GM08714 (cell line): ENCODE results near the gene CLDN24.

ENCODE experiments used
- H3K4me3 ChIP-seq: fragments of 200-500 bp; sonication (Bioruptor generic); 2 replicates; pipeline ENCODE4 v1.5.1; 2014; ENCODE audit warnings: mild to moderate bottlenecking, low read length, inconsistent platforms
- ZNF274 ChIP-seq: IDR thresholded peaks from 2 replicates; pipeline ENCODE4 v1.6.1; 2012; ENCODE audit warnings: mild to moderate bottlenecking, low read depth, low read length

The CLDN24 gene

DNA sequence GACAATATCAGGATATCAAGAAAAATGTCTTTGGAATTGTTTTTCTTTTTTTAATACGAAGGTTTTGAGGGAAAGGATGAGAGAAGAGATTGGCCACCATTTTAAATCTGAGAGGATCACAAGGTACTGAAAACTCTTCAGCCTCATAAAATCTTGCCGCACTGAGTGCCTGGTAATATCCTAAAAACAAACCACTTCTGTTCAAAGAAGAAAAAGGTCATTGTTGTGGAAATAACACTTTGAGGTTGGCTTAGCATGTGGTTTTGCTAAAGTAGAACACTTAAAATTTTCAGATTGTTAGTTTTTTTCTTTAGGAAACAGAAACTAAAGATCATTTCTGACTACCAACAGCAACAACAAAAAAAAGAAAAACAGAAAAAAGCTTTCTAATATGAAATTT is 1.1 kb downstream of the CLDN24 start:
- no peak for TF ChIP-seq ZNF274
- H3K4me3 ChIP-seq: no peak overlapping the region

DNA sequence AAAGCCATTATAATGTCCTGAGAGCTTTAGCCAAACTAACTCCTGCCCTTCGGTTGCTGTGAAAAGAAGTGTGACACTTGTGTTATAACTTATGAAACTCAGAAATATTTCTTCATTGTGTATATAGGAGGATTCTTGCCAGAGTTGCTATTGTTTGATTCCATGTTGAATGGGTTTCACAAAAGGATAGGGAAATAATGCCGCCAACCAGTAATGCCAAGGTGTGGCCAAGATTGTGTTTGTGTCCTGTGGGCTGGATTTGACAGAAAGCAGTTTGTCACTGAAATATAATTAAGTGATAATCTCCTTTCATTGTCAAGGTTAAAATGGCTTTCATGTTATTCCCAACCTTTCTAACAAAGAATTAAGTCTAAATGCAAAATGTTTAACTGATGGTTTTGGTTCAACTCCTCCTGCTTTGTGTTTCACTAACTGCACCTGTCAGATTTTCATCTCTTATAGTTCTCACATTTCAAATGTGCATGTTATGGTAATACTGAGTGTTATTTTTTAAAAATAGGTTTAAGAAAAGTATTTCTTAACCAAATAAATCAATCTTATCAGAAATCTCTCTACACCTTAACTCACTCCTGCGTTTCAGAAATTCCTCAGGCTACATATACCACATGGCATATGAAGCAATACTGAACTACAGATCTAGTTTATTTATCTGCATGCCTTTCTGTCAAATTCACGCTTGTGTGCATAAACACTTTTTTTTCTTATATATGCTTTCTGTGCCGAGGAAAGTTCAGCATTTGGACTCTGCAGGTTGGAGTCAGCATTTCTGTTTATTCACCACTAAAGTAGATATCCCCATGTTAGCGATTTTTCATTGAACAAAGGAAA is 1.8 kb downstream of the CLDN24 start, which contains the start of gene CLDN22:
TSS of gene CLDN22 (minus strand) at position 66 of the 849 bp plus-strand sequence. CDS start at position 8, 58 bp downstream.
- no peak for TF ChIP-seq ZNF274

DNA sequence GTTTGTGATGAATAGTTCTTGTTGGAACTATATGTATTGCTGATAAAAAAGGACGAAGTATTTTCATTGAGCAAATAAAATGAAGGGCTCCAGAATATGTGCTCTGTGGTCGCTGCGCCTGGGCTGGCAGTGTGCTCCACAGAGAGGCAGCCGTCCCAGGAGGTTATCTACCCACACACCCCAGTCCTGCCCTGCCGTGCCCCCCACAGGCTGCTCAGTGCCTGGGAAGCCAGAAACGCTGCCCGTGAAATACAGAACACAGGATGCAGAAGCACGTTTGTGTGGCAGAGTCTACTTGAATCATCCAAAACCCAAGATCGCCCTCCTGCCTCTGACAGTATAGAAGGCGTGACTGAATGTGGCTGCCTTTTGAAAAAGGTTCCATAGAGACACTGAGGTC is 3.6 kb downstream of the CLDN24 start:
- no peak overlapping the region for H3K4me3 ChIP-seq
- TF ChIP-seq ZNF274: no peak

More for the DNA sequence above, 1.8 kb downstream of the CLDN24 start, which contains the start of gene CLDN22:
- H3K4me3 ChIP-seq: no peak within 1 kb of the TSS

DNA sequence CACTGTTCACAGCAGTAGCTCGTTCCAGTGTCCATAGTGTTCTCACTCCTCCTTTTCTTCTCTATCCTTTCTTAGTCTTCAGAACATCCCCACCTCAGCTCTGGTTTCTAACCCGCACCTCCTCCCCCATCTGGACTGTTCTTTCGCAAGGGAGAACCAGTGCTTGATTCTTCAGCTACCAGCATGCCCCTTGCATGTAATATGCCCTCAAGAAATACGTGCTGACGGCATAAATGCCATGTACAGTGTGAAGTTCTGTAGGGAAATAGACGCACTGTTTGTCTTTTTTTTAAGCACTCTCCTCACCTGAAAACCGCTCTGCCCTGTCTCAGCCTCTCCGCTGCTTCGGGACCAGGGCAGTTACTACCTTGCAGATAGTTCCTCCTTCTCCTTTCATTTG is 7.4 kb downstream of the CLDN24 start:
- no peak for TF ChIP-seq ZNF274

DNA sequence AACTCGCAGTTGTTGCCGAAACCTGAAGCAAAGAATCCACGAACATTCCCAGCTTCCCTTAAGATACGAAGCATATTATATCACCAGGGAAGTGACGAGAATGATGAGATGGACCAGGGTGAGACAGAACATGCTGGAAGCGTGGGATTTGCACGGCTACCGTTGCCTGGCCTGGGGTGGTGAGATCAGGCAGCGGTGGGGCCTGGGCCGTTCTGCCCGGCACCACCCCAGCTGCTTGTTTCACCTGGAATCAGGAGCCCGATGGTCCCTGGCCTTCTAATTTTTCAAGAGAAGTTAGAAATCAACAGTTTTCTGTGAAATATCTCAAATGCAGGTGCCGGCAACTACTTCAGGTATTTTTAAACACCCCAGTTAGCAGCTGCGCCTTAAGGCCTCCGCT is 7.9 kb downstream of the CLDN24 start:
- no peak for TF ChIP-seq ZNF274
- no peak overlapping the region for H3K4me3 ChIP-seq

More for the DNA sequence above, 7.4 kb downstream of the CLDN24 start:
- H3K4me3 ChIP-seq: no peak overlapping the region

DNA sequence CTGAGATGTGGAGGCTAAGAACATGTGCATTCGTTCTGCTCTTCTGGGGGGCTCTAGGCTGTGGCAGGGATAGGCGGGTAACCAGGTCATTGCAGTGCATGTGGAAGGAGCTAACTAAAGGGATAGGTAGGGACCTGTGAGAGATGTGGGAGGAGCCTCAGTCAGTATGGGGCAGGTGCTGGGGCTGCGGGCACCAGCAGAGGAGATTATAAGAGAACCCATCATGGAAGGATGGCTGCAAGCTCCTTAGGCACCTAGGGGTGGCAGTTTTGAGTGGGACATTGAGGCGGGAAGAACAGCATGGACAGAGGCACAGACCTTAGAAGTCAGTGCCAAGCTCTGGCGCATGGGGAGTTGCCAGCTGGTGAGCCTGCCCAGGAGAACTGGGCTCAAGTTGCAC is 9.4 kb downstream of the CLDN24 start:
- TF ChIP-seq ZNF274: no peak
- no peak overlapping the region for H3K4me3 ChIP-seq

DNA sequence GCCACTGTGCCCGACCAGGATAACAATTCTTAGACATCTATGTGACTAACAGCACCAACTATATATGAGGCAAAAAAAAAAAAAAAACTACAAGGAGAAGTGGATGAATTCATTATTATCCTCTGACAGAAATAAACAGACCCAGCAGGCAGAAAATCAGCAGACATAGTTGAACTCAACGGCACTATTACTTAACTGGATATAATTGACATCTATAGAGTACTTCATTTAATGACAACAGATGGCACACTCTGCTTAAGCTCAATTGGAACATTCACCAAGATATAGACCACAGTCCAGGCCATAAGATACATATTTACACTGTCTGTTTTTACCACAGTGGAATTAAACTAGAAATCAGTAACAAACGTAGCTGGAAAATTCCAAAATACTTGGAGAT is 15.4 kb downstream of the CLDN24 start:
- H3K4me3 ChIP-seq: no peak overlapping the region
- no peak for TF ChIP-seq ZNF274

DNA sequence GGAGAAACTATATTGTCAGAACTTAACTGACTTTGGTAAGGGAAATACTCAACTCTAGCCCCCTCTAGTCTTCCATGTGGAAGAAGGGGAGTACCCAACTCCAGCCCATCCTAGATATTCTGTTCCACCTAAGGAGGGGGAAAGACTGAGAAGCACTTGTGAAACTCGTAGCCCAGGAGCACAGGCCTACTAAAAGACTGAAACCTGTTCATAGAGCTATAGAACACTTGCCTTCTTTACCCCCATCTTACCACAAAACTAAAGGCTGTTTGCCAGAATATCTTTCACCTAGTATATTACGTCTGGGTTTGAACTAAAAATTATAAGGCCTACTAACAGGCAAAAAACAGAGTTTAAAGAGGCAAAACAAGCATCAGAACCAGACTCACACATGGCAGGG is 17.7 kb downstream of the CLDN24 start:
- no peak for TF ChIP-seq ZNF274

DNA sequence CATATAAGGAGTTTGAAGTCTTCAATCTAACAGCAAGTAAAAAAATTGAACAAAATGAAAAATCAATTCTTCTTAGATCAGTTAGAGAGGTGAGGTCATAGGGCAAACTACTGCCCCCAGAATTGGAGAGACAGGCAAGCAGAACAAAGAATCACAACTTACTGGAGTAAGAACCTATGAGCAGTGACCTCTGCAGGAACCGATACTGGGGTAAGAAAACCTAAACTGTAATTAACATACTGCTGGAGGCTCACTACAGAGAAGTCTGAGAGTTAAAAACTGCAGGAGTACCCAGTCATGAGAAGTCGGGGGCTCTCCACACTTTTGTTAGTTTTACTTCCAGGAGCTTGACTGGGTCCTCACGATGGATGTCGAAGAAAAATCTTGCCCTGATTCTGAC is 18.2 kb downstream of the CLDN24 start:
- TF ChIP-seq ZNF274: no peak
- no peak overlapping the region for H3K4me3 ChIP-seq

More for the DNA sequence above, 17.7 kb downstream of the CLDN24 start:
- H3K4me3 ChIP-seq: no peak overlapping the region

DNA sequence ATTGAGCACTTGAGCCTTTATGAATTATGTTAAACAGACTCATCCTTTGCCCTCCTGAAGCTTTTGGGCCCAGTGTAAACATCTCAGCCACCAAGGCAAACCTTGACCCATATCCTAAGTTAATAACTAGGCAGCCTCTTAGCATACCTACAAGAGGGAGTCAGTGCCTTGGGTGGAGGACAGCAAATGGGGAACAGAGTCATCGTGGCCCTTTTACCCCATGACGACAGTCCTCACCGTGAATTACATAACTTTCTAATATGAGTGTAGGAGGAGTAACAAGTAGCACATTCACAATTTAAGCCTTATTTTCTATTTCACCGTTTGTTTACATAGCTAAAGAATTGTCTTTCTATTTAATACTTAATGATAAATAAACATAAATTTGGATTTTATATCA is 18.9 kb downstream of the CLDN24 start:
- no peak overlapping the region for H3K4me3 ChIP-seq
- TF ChIP-seq ZNF274: no peak

DNA sequence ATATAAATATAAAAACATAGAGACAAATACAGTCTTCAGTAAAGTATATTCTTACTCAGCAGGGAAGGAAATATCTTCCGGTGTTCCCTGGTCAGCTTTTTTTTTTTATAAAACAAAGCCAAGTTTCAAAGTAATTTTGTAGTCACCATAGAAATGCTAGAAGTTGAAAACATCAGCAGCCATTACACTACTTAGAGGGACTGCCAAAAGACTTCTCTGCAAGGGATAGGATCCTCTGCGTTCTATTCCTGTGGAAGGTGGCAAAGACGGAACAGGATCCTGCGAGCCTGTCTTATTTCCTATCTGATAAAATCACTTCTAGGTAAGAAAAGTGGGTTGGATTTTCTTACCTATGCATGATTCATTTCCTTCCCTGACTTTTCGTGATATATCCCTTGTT is 21.6 kb downstream of the CLDN24 start:
- no peak for TF ChIP-seq ZNF274
- H3K4me3 ChIP-seq: no peak overlapping the region

DNA sequence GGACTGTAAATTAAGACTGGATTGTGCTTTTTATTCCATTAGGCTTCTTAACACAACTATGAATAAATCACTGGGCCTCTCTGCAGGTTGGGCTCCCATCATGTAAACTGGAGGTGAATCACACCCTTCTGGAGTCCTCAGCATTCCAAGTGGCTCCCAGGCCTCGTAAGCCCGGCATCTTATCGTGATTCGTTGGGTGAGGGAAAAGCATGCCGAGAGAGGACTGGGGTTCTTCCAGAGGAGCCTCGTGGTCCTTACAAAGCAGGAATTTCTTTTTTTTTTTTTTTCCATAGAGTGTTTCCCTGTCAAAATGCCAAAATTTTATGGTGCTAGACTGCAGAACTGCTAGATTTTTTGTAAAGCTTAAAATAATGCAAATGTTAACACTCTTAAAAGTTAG is 22.2 kb downstream of the CLDN24 start:
- H3K4me3 ChIP-seq: no peak overlapping the region
- TF ChIP-seq ZNF274: no peak

DNA sequence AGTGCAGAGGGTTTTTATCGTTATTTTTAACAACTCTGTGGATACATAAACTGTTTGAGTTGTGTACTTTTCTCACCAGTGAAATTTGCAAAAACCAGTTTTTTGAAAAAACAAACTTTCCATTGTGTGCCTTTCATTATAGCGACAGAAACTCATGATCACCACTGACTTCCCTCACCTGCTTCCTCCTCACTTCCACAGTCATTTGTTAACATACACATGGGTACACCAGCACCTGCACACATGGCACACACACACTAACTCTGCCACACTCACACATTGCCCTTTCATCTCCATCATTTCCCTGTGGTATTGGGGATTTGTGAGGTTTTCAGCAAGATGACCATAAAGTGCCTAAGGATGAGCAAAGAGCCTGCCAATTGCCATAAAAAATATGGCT is 22.8 kb downstream of the CLDN24 start:
- no peak for TF ChIP-seq ZNF274
- no peak overlapping the region for H3K4me3 ChIP-seq

DNA sequence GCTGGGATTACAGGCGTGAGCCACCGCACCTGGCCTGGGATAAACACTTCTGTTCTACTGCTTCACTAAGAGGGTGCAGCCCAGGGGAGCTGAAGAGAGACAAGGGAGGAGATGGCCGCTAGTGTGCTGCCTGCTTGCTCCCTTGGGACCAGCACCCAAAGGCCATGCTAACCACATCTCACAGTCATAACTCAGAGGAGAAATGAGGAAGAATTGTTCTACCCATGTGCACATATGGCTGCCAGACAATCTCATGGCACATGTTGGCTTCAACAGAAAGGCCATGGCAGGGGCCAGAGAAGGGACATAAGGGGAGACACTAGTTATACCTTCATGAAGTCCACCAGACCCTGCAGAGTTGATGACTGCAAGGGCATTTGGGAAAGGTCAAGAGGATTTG is 24.6 kb downstream of the CLDN24 start:
- TF ChIP-seq ZNF274: no peak
- no peak overlapping the region for H3K4me3 ChIP-seq

DNA sequence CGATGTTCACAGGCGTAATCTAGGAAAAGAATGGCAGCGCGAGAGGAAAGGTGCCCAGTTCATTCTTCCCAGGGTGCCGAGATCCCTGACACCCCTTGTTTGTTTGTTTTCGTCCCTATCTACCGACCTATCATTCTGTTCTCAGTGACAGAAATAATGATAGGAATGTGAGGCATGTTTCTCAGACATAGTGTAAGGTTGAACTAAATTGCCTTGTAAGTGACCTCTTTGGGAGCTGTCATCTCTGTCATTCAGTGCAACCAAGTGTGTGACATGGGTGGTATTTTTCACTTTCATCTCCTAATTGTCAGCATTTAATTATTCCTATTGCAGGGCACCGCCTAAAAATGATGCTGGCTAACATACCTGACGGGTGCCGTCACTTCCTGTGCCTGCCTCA is 26.5 kb downstream of the CLDN24 start:
- no peak for TF ChIP-seq ZNF274
- no peak overlapping the region for H3K4me3 ChIP-seq
